HG03520 (cell line): ENCODE data around the gene FBXL20.

Experiments used
- ATAC-seq: cut with Tn5 transposase; IDR thresholded peaks from one replicate; pipeline ENCODE4 v1.9.1; 2021; ENCODE audit warnings: mild to moderate bottlenecking, moderate library complexity; ENCODE audit not compliant: unreplicated experiment

Gene FBXL20

DNA sequence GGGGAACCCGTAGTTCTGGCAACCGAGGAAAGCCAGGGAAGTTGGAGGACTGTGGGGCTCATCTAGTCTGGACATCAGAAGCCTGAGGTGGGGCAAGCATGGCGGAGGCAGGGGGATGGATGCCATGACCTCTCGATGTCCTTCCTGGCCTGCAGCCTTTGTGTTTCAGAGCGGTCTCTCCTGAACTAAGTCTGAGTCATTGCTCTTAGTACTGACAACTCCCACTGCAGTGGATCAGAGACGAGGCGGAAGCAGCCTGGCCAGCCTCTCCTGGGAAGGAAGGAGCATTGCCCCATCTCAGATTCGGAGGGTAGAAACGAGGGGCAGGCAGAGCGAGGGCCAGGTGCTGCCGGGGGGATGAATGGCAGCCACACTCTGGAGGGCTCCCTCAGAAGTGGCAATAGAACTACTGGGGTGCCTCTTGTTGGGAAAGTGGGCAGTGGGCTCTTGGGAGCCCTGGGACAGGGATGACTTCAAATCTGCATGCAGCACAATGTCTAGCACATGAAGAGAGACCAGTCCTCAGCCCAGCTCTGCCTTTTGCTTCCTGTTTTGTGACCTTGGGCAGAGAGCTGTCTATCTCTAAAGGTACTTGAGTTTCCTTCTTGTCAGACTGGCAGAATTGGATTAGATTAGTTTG lies 172.0 kb downstream of the FBXL20 start:
- ATAC-seq: no peak

DNA sequence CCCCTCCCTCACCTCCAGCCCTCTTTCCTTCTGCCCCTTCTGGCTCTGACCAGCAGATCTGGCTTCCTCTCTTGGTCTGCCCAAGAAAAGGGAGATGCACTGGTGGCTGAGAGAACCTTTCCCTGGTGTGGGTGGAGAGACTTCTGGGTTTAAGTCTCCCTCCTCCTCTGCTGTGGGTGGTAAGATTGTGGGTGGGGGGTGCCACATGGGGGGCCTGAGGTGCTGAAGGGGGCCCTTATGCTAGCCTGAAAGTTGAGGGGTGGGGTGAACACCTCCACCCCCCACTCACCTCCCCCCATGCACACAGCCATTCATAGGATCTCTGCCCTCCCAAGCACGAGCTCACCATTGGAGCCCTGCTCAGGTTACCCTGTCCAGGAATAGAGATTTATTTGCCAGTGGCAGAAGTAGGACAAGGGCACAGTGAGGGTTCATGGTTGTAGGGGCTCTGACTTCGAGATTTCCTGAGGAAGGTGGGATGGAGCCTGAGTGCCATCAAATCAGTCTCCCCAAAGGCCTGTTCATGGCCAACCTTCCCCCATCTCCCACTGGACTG lies 174.0 kb downstream of the FBXL20 start:
- no peak for ATAC-seq

DNA sequence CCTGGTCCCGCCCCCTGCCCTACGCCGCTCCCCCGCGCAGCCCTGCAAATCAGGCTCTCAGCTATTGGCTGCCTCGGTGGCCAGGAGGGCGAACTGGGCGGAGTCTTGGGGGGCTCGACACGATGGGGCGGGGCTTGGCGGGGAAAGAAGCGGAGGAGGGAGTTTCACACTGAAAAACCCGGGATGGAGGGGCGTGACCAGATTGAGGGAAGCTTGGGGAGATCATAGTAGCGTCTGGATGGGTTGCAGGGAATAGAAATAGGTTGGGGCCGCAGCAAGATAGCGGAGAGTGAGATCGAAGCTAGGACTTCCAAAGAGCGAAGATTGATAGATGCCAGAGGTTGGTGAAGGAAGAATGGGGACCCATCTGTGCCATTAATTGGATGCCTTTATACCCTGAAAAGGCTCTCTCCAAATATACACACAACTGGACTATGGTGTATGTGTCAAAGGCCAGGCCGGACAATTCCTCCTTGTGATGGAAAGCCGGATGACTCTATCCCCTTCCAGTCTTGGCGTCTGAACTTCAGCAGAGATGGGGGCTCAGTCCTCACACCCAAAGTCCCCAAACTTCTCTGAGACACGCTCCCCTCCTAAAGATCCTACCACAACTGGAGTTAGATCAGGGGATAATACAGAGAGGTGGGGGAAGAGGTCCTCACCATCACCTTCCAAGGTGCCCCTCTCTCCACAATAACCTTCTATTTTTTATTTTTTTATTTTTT lies 175.3 kb downstream of the FBXL20 start:
- no peak for ATAC-seq

DNA sequence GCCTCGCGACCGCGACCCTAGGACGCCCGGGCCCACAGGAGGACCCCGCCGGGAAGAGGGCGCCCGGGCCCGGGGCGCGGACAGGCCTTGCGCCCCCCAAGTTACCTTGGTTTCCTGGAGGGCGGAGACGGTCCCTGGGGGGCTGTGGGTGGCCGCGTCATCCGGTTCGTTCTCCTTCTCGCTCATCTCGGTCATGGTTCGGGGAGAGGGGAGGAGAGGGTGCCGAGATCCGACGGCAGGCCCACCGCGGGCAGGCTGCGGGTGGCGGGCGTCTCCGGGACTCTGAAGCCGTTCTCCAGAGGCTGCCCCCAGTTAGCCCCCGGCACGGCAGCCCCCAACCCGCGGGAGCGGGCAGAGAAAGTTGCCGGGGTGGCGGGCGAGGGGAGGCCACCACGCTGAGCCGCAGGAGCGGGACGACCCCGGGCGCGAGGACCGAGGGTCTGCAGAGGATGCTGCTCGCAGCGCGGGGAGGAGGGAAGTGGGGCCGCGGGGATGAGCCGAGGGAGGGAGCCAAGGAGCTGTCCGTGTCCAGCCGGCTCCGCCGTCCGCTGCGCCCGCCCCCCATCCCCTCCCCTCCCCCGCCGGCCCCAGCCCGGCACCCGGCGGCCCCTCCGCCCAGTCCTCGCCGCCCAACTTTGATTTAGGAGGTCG lies 176.0 kb downstream of the FBXL20 start, which contains the start of gene STAC2:
TSS of gene STAC2 (minus strand) at position 638 of the 651 bp plus-strand sequence. CDS start at position 195, 443 bp downstream.
- no peak for ATAC-seq

DNA sequence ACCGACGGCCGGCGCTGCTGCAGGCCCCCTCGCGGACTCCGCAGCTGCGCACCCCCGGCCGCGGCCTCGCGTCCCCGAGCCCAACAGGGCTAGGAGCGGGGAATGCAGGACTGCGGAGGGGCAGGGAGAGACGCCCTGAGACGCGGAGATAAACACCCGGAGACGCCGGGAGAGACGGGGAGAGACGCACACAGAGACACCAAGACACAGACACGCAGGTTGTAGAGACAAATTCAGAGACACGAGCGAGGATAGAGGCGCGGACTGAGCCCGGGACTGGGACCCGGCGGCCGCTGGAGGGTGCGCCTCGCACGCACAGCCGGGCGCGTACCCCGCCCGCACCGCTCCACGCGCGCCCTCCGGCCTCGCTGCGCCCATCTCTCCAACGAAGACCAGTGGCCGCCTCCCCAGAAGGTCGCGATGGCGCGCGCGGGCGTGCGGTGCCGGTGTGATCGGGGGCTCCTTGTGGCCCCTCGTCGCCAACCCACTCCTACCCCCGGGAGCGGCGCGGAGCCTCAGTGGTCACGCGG lies 176.6 kb downstream of the FBXL20 start:
- ATAC-seq: no peak

DNA sequence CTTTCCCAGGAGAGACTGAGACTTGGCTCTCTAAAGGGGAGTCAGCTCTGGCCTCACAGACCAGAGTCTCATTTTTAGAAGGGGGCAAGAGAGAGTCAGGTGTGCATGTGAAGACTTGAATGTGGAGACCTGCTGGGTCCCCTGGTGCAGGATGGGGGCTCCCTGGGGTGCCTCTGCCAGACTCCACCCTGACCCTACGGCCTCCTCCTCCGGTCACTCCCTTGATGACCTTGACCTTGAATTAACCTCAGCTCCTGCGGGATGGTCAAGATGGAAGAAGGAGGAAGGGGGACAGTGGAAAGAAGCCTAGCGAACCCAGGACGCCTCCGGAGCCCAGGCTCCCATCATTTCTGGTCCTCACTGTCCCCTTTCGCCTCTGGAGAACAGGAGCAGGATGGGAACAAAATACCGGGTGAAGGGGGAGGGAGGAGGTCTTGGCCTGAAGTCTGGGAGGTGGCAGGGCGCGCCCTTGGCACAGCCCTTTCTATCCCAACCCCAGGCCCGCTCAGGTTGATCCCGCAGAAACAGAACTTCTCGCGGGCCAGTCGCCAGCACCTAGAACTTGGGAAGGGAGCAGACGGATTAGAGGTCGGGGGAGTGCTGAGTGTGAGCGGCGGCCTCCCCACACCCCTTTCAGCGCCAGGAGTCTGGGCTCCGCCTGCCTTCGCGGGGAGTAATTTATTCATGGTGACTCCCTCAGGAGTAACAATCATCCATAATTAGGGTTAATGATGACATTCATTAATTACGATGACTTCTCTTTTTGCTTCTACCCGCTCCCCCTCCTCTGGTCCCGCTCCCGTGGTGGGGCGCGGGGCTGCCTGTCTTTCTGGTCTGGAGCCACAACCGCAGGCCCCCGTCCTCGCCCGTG lies 177.3 kb downstream of the FBXL20 start:
- ATAC-seq: no peak

DNA sequence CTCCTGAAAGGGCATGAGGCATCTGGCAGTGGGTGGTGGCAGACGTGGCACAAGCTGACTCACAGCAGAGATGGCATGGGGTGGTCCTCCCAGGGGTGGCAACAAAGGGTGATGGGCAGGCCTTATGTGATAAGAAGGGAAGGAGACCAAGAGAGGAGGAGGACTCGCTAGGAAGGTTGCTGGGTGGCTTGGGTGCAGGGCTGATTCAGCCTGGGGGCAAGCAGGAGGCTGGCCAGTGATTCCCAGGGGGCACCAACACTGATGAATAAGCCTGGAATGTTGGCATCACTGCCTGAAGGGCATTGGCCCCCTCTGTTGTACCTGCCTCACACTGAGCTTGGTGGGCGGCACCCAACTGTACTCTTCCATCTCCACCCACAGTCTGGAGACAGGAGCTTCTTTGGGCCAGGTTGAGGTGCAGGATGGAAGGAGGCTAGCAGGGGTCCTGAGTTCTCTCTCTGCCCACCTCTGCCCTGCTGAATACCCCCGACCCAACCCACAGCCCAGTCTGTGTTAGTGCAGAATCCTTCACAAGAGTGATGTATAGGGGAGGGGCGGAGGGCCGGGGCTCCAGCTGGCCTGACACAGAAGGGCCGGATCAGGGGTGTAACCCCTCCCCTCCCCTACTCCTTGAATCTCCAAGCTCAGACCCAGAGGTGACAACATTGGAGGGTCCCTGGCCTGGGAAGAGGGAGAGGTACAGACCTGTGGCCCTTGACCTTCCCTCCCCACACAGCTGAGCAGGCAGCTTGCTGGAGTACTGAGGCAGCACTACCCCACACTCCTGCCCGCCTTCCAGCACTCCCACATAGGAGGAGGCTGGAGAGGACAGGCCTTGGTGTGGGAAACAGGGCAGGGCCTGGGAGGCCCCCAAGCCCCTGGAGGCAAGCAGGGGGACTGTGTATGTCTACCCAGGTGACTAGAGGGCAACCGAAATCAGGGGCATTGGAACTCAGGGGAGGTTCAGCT lies 178.3 kb downstream of the FBXL20 start:
- ATAC-seq: no peak

DNA sequence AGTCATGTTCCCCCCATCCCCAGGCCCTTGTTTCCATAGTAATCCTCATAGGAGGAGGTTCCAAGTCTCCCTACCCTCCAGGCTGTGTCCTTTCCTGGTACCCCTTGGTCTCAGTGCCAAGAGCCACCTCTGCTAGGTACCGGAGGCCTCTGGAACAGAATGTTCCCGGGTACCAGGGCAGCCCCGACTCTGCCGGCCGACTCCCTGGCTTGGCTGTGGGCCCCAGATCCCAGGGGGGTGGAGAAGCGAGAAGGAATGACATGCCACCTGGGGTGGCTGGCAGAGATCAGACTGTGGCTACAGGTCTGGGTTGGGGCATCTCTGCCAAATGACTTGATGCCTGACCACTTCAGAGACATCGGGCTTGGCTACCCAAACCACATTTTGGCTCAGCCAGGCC lies 179.3 kb downstream of the FBXL20 start:
- no peak for ATAC-seq

DNA sequence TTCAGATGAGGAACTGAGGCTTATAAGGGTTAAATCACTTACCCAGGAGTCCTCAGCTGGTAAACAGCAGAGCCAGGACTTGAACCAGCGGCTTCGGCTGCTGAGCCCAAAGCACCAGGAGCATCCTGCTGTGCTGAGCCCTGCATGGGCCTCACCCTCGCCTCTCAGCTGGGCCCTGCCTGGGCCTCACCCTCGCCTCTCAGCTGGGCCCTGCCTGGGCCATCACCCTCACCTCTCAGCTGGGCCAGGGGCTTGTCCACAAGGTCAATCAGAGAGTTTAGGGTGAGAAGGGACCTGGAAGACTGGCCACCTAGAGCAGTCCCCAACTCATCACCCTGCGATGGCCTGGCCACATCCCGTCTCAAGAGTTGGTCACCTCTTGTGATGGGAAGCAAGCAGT lies 179.9 kb downstream of the FBXL20 start:
- no peak for ATAC-seq

DNA sequence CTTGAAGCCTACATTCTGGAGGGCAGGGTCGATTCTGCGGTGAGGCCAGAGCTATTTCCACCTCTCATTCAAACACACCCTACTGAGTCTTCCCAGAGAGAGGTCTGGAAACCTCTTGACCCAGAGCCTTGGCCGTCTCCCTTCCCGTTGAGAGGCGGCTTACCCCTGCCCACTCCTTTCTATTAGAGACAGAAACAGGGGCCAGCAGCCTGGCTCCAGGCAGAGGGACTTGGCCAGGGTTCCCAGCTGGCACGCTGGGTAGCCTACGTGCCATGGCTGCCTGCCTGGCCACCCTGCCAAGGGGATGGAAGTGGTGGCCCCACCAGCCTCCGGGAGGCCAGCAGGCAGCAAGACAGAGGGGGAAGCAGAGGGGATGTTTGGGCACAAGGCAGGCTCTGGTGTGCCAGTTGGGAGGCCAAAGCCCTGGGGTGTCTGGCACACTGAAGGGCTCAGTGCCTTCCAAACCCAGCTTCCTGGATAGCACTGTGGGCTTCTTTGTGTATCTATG lies 181.7 kb downstream of the FBXL20 start:
- no peak for ATAC-seq

DNA sequence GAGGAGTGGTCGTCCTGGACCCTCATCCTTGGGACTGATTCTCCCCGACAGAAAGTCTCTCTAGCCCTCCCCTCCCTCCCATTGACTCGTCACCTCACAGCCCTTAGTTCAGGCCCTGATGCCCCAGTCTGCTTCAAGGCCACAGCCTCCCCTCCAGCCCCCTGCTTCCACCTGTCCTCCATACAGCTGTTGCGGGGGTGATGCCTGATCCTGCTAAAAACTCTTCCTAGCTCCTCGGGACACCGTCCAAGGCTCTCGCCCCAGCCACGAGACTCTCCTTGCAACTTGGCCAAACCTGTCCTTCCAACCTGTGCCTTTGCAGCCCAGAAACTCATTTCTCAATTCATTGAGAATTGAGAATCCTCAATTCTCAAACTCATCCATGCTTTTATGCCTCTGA lies 182.5 kb downstream of the FBXL20 start:
- ATAC-seq: no peak

DNA sequence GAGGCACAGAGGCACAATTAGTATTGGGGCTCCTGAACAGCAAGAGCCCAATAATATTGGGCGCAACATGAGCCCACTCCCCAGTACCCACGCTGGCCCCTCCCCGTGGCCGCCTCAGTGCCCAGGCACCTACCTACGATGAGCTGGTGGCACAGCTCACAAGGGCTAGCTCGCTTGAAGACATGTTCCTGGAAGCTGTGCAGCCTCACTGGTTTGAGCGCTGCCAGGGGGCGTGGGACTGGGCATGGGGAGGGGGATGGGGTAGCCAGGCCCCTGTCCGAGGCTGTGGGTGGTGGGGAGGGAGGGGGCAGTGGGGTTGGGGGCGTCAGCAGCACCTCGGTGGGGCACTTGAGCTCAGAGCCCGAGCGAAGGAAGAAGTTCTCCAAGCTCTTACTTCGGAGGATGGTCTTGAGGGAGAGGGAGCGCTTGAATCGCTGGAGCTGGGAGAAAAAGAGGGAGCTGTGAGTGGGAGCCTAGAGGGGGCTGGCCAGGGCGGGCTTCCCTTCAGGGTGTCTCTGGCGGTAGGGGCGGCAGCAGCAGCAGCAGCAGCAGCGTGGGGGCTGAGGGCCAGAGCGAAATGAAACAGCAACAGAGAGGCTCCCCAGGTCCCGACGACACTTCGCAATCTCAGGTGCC lies 183.6 kb downstream of the FBXL20 start:
- ATAC-seq: no peak

DNA sequence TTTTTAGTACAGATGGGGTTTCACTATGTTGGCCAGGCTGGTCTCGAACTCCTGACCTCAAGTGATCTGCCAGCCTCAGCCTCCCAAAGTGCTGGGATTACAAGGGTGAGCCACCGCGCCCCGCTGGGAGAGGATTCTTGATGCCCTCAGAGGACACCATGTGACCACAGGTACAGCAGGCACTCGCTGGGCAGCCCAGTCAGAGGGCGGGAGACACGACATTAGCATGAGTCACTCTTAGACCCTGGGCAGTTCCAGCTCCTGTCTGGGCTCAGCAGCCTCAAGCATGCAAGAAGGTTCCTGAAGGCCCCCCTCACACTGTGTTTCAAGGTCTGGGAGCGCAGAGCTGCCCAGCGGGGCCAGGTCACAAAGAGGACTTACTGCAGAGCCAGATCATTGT lies 187.6 kb downstream of the FBXL20 start:
- no peak for ATAC-seq

DNA sequence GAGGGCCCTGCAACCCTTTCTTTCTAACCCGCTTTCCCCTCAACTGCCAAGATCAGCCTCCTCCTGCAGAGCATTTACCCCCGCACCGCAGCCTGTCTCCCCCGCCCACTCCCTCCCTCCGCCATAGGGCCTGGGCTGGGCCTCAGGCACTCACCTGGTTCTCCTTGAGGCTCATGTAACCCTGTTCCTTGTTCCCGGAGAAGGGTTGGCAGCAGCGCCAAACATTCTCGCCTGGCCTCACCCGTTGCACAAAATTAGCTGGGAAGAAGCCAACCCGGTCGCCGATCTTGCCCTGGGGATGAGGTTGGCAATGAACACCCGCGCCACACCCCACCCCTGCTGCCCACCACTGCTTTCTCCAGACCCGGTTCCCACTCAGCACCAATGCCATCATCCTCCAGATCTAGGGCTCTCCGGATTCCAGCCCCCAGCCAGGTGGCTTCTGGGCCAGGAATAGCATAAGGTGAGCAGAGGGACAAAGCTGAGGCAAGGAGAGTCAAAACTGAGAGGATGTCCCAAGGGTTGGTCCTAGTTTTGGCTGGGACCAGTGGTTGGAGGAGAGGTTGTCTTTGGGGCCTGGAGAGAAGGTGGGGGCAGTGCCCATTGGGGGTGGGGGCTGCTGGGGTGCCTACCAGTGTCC lies 188.5 kb downstream of the FBXL20 start:
- no peak for ATAC-seq

DNA sequence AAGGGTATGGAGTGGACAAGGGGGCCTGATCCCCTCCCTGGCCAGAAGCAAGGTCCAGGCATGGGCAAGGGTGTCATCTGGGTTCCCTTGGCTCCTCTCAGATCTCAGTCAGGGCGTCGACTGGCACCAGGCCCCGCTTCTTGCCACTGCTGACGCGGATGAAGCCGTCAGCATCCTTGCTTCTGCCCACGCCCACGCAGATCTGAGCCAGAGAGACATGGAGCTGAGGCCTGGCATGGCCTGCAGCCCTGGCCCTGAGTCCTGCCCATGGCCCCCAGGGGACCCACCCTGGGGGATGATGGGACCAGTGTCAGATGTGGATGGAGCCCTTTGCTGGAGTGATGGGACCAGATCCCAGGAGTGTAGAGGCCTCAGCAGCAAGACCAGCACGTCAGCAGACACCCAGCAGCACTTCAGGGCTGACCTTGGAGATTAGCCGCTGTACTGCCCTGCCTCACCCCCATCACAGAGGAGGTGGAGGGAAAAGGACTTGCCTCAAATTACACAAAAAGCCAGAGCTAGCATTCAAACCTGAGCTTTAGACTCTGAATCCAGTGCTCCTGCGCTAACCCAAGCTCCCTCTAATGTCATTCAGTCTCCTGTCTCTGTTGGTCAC lies 189.1 kb downstream of the FBXL20 start:
- no peak for ATAC-seq

DNA sequence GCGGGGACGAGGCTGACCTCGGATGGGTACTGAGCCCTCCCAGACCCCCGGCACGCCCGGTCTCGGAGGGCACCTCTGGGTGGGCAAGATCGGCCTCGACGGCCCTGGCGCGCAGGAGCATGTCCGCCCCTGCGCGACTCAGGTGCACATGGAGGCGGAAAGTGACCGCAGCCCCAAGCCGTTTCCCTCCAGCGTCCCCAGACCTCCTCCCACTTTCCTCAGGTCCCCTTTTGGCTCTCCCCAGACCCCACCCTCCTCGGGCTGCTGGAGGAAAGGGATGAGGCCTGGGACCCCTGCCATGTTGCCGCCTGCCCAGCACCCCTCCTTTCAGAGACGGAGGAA lies 191.4 kb downstream of the FBXL20 start:
- no peak for ATAC-seq

DNA sequence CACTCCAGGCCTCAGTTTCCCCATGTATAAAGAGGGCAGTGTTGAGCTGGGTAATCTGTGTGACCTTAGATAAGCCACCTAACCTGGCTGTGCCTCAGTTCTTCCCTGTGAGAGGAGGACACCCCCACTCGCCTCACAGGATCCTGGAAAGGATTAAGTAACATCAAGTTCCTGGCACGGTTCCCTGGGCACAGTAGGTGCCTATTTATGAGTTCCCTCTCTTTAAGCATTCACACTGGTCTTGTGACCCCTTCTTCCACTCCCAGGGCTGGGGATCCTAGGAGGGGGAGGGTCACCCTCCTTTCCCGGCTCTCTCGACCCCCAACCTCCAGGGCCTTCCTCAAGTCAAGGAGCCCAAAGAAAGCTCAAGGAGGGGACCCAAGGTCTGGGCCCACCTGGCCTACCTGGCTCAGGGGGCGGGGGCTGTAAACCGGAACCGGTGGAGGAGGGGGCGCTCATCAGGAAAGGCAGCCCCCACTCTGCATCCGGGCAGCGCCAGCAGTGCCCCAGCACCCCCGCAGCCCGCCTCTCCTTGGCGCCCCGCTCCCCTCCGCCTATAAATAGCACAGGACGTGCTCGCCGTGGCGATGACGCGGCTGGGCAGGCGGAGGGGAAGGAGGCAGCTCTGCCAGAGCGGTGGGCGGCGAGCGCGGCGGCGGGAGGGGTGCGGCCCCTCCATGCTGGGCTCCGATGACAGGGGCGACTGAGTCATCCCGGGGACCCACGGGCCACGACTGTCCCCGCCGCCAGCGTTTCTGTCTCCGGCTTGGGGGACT lies 191.9 kb downstream of the FBXL20 start:
- no peak for ATAC-seq
